Measurements from ENCODE around the gene FBXO31.

FBXO31 gene

DNA sequence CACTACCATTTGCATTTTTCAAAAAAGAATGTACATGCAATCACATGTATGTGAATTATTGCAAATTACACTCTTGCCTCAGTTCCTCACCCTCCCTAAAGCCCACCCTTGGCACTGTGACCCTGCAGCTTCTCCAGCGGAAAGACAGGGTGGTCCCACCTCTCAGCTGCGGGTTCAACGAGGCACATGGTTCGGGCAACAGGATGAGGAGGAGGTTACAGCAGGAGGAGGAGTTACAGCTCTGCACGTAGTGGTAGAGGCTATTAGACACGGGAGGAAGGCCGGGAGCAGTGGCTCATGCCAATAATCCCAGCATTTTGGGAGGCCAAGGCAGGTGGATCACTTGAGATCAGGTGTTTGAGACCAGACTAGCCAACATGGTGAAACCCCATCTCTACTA is 71.6 kb downstream of the FBXO31 start:
- no peak for DNase-seq (ENCODE audit: low read depth in 2 of 2)

GRCh38 chr16:87311387-87311786 is 72.2 kb downstream of the FBXO31 start:
- DNase-seq (ENCODE audit: low read depth in 2 of 2), result no peak

GRCh38 chr16:87310610-87311009 is 73.0 kb downstream of the FBXO31 start:
- DNase-seq (ENCODE audit: low read depth in 2 of 2), result no peak

GRCh38 chr16:87309620-87310525 is 73.7 kb downstream of the FBXO31 start:
- DNase-seq (ENCODE audit: low read depth in 2 of 2), result no peak

DNA sequence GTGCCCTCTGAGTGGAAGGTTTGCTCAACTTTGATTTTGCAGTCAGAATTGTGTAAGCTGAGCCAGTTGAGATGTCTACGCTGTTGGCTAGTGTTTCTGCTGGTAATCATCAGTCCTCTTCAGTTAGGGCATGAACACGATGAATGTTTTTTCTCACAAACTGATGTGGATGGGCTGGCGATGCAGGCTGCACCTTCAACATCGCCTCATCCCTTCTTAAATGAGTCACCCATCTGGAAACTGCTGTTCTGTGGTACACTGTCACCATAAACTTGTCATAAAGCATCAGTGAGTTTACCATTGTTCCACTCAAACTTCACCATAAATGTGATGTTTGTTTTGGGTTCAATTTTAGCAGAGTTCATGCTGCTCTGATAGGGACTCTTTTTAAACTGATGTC is 74.8 kb downstream of the FBXO31 start:
- DNase-seq (ENCODE audit: low read depth in 2 of 2), result no peak

GRCh38 chr16:87306516-87306915 is 77.1 kb downstream of the FBXO31 start:
- no peak for DNase-seq (ENCODE audit: low read depth in 2 of 2)

DNA sequence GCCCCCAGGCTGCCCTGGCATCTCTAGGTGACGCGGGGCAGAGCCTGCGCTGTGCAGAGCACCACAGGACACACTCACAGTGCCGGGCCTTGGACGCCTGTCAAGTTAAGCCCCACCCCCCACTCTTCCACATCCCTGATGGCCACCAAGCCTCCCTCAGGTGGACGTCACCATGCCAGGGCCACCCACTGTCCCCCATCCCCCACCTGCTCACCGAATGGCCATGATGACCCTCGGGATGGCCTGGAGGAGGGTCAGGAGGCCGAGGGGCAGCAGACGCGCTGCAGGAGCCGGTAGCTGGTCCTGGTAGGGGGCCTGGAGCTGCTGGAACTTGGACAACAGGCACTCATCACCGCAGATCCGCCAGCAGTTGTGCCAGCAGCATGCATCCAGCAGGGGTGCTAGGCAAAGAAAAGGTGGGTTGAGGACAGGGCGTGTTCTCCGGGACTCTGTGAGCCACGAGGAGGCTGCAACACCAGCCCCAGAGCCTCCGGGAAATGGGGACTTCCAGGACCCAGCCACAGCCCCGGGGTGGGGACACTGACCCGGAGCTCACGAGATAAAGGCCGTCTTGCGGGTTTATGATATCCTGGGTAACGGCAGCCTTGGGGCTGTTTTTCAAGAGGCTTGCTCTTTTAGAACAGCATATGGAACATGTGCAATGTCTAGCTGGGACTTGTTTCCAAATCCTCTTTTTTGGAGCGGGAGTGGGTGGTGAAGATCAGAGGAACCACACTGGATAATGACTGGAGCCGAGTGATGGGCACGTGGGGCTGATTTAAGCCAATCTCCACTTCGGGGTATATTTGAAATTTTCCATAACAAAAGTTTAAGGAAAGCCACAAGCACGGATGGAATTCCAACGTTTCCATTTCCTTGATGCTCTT is 77.8 kb downstream of the FBXO31 start:
- no peak for DNase-seq (ENCODE audit: low read depth in 2 of 2)

- DNase-seq (ENCODE audit: low read depth in 2 of 2), result no peak
Measured at GRCh38 chr16:87304951-87305350, 78.6 kb downstream of the FBXO31 start.

DNA sequence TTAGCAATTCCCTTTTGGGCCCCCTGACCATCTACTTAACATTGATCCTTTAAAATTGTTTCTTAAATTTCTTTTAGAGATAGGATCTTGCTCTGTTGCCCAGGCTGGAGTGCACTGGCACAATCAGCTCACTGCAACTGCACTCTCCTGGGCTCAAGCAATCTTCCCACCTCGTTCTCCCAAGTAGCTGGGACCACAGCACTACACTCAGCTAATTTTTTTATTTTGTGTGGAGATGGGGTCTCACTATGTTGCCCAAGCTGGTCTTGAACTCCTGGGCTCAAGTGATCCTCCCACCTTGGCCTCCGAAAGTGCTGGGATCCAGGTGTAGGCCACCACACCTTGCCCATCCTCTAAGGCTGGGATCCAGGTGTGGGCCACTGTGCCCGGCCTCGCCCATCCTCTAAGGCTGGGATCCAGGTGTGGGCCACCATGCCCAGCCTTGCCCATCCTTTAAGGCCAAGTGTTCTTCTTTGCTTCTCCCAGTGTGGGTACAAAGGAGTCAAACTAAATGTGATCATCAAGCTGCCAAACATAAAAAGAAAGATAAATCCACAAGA is 79.5 kb downstream of the FBXO31 start:
- no peak for DNase-seq (ENCODE audit: low read depth in 2 of 2)

DNA sequence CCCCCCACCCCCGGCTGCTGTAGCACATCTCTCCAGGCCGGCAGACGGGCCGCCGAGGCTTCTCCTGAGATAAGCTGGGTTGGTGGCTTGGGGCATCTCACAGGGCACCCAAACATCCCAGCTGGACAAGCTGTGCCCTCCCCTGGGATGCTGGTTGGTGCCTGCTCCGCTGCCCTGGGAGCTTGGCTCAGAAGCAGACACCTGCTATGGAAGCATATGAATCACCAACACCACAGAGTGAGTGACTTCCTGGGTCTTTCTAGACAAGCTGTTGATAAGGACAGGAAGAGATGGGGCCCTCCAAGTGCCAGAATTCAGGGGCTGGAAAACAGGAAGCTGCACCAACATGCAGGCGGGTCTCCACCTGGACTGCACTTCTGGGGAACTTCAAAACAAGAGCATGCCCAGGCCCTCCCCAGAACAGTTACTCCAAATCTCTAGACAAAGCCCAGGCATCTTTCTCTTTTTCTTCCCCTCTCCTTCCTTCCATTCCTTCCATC is 80.1 kb downstream of the FBXO31 start:
- no peak for DNase-seq (ENCODE audit: low read depth in 2 of 2)

DNA sequence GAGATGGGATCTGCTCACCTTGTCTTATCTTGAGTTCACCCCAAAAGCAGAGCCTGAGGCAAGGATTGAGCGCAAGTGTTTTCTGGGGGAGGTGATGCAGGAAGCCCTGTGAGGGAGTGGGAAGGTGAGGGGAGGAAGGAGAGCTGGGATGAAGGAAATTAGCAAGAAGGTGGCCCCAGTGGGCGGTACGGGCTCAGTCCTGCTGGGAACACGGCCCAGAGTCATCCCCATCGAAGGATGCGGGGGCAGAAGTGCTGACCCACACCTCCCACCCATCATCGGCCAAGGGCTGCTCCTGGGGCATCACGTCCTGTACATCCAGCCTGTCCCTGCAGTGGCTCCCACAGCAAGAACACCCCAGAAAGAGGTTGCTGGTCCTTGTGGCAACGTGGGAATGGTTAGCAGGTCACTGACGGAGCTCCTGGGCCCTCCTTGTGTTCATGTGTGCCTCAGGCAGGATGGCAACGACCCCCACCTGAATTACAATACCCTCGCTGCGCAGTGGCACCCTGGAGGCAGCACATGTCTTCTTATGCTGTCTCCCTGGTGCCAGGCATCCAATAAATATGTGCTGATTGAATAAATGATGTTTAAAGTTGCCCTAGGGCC is 84.6 kb downstream of the FBXO31 start:
- no peak for DNase-seq (ENCODE audit: low read depth in 2 of 2)

GRCh38 chr16:87297918-87298631 is 85.5 kb downstream of the FBXO31 start:
- peak in 1 of 2 donors; percentile 13 for DNase-seq (ENCODE audit: low read depth in 2 of 2)

DNA sequence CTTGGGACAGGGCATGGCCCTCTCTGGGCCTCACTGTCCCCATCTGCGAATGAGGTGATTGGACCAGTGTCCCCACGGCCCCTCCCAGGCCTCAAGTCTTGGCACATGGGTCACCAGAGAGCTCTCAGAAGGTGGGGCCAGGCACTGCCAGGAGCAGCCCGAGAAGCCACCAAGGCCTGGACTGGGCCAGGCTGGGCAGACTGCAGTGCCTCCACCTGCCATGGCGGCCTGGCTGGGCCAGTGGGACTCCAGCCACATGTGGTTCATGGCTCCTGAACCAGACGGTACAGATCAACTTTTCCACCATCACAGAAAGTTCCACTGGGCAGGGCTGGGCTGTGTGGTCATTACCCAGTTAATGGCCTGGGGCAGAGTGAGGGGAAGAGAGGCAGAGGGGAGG is 86.2 kb downstream of the FBXO31 start:
- DNase-seq (ENCODE audit: low read depth in 2 of 2), result no peak

GRCh38 chr16:87295661-87296531 is 87.7 kb downstream of the FBXO31 start:
- no peak for DNase-seq (ENCODE audit: low read depth in 2 of 2)

DNA sequence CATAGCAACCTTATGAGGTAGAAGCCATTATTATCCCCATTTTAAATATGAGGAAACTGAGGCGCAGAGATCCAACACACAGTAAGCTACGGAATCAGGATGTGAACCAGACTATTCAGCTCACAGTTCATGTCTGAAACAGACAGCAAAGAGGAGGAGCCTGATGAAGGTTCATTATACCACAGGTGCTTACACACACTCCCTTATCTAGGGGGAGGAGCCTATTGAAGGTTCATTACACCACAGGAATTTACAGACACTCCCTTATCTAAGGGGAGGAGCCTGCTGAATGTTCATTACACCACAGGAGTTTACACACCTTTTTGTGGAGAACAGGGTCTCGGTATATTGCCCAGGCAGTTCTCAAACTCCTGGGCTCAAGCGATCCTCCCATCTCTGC is 88.3 kb downstream of the FBXO31 start:
- DNase-seq (ENCODE audit: low read depth in 2 of 2), result no peak

GRCh38 chr16:87293990-87294389 is 89.6 kb downstream of the FBXO31 start:
- DNase-seq (ENCODE audit: low read depth in 2 of 2), result no peak

DNA sequence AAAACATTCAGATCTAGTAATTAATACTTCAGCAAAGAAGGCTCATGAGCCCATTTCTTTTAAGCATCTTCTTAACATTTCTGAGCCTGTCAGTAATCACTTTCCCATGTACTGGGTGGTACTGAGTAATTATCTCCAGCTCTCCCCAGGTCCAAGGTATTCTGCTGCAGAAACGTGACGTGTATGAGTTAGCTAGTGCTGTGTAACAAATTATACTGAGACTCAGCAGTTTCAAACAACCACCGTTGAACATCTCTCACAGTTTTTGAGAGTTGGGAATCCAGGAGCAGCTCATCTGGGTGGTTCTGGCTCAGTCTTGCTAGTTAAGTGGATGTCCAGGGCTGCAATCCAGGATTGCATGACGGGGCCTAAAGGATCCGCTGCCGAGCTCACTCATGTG is 91.6 kb downstream of the FBXO31 start:
- DNase-seq (ENCODE audit: low read depth in 2 of 2), result no peak

- no peak for DNase-seq (ENCODE audit: low read depth in 2 of 2)
Measured at GRCh38 chr16:87288753-87289362, 94.7 kb downstream of the FBXO31 start.

DNA sequence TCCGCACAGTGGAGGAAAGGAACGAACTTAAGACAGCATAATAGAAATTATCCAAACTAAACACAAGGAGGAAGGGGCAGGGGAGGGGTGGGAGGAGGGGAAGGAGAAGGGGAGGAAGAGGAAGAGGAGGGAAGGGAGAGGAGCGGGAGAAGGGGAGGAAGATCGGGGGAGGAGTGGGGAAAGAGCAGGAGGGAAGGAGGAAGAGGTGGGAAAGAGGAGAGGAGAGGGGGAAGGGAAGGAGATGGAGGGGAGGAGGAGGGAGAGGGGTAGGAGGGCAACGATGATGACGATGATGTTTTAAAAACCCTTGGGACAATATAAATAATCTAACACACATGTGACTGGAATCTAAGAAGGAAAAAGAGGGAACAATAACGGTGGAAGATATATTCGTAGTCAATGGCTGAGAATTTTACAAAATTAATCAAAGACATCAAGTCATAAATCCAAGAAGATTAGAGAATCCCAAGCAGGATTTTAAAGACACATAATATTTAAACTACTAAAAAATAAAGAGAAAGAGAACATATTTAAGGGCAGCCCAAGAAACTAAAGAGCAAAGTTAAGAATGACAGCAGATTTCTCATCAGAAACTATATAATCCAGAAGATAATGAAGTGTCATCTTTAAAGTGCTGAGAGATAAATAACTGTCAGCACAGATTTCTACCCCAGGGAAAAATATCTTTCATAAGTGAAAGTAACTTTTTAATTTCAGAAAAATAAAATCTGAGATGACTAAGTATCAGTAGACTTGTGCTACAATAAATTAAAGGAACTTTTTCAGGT is 96.5 kb downstream of the FBXO31 start:
- no peak for DNase-seq (ENCODE audit: low read depth in 2 of 2)
